Measurements from ENCODE around the gene SKIL.

Gene SKIL

GRCh38 chr3:170405101-170405500, 47.6 kb downstream of the SKIL start:
- no peak for DNase-seq

DNA sequence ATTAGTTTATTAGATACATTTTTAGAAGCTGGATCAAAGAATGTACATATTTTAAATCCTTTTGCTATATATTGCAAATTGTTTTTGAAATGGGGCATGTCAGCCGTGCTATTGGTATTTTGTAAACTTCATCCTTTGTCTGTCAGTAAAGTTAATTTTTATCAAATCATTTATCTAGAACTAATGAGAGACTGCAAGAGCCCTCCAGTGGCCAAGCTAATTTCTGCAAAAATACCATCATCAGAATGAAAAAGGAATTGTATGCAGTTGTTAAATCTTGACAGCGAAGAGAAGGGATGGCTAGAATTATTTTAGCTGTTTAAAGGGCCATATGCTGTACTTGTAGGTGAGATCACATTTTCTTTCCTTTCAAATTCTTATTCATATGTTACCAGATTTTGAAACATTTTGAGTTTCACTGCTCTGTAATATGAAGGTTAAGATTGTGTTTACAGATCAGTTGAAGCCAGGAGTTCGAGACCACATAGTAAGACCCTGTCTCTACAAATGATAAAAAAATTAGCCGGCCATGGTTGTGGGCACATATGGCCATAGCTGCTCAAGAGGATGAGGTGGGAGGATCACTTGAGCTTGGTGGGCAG, 53.0 kb downstream of the SKIL start:
- DNase-seq = no peak

GRCh38 chr3:170413291-170413690, 55.8 kb downstream of the SKIL start:
- no peak for DNase-seq

DNA sequence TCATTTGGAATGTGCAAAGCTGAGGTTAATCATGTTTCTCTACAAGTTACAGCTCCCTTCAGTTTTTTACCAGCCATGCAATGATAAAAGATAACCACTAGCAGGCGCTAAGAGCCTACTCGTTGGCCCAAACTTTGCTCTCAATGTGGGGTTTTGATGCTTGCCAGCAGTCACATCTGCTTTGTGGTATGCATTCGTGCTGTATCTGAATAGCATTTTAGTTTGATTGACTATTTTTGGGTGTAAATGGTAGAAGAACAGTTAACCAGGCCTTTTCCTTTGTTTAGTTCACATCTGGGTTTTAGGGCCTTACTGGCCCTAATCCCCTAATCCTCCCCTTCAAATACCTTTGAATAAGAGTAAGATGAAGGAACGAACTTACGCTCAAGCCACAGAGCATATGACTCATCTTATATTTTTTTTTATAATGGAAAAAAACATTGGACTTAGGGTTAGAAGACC, 56.7 kb downstream of the SKIL start:
- DNase-seq = peak in 3 of 5 donors; percentile 9 to 38 (median 18)

DNA sequence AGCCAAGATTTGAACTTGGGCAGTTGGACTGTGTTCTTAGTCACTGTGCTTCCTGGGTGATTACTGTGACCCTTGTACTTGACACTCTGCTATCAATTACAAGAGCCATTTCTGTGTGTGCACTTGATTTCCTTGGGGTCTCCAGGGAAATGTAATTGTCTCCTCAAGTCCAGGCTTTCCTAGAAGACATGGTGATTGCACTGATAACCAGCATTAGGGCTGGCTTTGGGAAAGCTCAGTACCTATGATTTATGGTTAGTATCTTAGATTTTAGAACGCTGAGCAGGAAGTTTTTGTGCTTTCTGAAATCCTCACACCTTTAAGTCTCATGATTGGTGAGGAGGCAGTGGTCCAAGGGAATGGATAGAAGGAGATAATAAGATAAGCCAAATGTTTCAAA, 59.6 kb downstream of the SKIL start:
- DNase-seq = no peak

- DNase-seq = no peak
Observed at GRCh38 chr3:170418422-170419398, 61.2 kb downstream of the SKIL start, which contains the start of gene CLDN11. CLDN11 (plus strand) TSS chr3:170418868; CDS start chr3:170419067, 199 bp downstream.

GRCh38 chr3:170419557-170420087, 62.1 kb downstream of the SKIL start:
- DNase-seq = no peak

DNA sequence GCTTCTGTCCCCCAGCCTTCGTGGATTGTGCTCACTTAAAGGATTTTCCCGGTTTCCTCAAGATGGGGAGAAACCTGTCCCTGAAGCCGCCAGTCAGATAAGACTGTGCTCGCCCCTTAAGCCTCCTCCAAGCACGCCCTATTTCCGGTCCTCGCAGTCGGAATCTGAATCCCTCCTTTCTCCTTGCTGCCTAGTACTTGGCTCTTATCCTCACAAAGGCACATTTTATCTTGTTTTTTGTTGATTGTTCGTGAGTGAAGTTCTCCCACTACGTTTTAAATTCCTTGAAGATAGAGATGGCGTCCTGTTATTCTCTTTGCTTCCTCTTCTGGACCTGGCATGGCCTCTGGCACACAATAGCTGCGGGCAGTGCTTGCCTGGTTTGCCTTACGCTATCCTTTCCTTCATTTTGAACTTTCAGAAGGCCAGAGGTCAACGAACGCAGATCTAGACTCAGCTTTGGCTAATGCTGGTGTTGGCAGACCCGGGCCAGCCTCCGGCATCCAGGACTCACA, 62.8 kb downstream of the SKIL start:
- DNase-seq = no peak

GRCh38 chr3:170421111-170421641, 63.7 kb downstream of the SKIL start:
- DNase-seq = no peak

DNA sequence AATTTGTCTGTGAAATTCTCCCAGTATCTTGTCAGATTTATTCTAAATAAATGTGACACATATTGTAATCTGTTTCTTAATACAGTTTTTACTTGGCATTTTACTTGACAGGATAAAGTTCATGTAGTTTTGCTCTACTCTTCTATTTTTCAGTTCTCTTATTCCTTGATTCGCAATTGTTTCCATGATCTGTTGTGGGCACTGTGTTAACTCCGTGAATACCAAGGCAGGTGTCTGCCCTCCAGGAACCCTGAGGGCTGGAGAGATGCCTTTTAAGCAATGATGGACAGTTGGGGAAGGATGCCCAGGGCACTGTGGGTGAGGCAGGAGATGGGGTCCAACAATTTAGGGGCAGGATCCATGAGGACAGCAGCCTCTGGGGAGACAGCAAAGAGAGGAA, 64.2 kb downstream of the SKIL start:
- no peak for DNase-seq

DNA sequence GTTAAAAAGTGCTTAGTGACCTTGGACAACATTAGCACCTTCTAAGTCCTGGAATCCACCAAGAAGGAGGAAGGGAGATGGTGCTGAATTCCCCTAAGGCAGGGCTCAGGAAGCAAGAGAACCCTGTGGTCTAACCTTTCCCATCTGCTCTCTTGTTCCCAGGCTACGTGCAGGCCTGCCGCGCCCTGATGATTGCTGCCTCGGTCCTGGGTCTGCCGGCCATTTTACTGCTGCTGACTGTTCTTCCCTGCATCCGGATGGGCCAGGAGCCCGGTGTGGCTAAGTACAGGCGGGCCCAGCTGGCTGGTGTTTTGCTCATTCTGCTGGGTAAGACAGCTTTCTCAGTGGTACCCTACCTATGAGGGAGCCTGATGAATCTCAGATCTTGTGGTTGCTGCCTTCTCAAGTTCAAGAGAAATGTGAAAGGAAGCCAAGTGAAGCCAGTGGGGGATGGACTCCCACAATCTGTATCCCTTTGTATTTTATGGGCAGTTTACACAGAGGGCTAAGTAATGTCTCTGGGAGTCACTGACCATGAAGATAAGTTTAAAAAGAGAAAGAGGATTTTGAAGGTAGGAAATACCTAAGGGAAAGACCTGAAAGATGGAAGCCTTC, 65.6 kb downstream of the SKIL start:
- DNase-seq = no peak

- DNase-seq = no peak
Observed at GRCh38 chr3:170424879-170425278, 67.4 kb downstream of the SKIL start.

- no peak for DNase-seq
Observed at GRCh38 chr3:170425491-170426239, 68.2 kb downstream of the SKIL start.

- no peak for DNase-seq
Observed at GRCh38 chr3:170426240-170426797, 68.8 kb downstream of the SKIL start.

- DNase-seq = no peak
Observed at GRCh38 chr3:170428095-170428494, 70.6 kb downstream of the SKIL start.

GRCh38 chr3:170429050-170429449, 71.5 kb downstream of the SKIL start:
- DNase-seq = no peak

- no peak for DNase-seq
Observed at GRCh38 chr3:170431054-170431453, 73.5 kb downstream of the SKIL start.

DNA sequence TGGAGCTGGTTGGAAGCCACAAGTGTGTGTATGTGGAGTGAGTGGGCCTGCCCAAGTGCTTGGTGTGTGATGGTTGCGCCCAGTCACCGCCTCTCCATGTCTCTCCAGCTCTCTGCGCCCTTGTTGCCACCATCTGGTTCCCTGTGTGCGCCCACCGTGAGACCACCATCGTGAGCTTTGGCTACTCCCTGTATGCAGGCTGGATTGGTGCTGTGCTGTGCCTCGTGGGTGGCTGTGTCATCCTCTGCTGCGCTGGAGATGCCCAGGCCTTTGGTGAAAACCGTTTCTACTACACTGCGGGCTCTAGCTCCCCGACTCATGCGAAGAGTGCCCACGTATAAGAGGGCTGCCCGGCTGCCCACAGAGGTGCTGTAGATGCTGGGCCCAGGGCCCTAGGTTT, 74.9 kb downstream of the SKIL start:
- no peak for DNase-seq

DNA sequence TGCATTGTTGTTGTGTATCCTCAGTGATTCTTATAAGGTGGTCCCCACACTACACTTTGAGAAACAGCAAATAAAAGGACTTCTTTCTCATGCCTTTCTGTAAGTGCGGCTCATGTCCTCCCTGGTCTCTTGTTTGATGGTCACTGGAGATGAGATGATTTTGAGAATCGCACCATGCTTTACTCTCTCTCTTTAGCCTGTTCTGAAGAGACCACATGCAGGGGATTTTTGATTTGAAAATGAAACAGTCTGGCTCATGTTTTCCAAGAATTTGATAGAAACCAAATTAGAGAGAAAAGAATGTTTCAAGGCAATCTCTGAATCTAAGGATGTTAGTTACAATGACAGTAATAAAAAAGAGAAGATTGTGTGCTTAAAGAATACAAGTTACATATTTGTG, 79.2 kb downstream of the SKIL start:
- no peak for DNase-seq

DNA sequence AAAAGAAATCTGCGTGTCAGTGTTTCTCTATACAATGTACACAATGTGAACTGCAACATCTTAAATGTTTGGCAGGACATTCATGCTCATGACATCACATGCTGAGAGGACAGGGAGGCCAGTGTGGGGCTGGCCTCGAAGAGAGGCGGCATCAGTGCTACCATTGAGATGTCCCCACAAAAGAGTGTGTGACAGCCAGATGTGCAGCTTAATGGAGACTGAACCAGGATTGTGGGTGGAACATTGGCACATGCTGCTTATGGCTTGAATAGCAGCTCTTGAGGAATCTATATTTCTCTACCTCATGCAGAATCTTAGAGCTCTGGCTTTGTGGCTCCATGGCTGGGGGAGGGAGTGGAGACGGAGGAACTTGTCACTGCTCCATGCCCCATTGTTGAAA, 79.7 kb downstream of the SKIL start:
- DNase-seq = no peak

DNA sequence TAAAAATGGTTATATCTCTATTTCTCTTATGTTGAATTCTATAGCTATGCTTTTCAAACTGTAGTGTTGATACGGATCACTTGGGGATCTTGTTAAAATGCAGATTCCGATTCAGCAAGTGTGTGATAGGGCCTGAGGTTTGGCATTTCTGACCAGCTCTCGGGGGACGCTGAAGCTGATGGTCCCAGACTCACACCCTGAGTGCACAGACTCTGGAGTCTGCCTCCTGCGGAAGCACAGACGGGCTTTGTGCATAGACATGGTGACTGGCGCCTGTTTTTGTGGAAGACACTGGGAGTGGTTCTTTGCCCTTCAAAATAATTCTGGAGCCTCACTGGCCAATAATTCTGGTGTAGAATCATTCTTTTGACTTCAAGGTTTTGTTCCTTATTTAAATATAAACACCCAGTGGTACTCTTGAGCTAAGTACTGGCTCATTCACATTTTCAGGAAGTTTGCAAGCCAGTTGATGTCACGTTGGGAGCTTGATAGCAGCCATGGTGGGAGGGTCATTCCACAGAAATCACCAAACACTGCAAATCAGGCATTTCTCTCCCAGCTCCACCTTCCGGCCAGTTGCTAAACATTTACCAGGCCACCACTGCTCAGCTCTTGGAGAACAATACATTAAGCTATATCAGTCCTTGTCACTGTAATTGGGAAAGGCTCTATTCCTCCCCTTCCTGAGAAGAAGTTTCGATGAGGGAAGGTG, 80.3 kb downstream of the SKIL start:
- no peak for DNase-seq

Data from T-helper 1 cell (primary cell).